Adrenal gland (tissue), 12 donors: ENCODE data around the gene FAIM. TPM values are rescaled to one million over a fixed set of nuclear protein-coding genes. Genes with fewer than 3 reads are reported as not detected.
A peak's percentile ranks its signal among the peaks of the same experiment; 100 is the strongest.
"Not testable (repeated sequence)": the region's sequence is repeated elsewhere in the genome, so short reads cannot be mapped to it uniquely, and the experiment has no call there.

Source experiments
- DNase-seq, 7 donors: peaks; one replicate each; pipeline ENCODE4 v3.0.0-alpha.2; 2019 to 2020
- H3K27ac ChIP-seq, 5 donors: fragments of 200-600 bp; sonication (generic) in 4 of 5; 1 replicate in 3 of 5; 2 replicates in 2 of 5; pipeline versions ENCODE4 v1.5.1 to v1.8.0; 2016 to 2020; ENCODE audit warnings: mild to moderate bottlenecking in 1 of 5
- H3K27me3 ChIP-seq: fragments of 200-600 bp; 2 replicates; pipeline ENCODE4 v1.8.0; 2021
- H3K36me3 ChIP-seq, 2 donors: fragments of 200-600 bp; replicated peaks in 1 of 2; 1 replicate in 1 of 2; 2 replicates in 1 of 2; pipeline versions ENCODE4 v1.5.1 to v1.8.0; 2018 to 2022
- H3K4me1 ChIP-seq, 2 donors: fragments of 200-600 bp; replicated peaks in 1 of 2; 1 replicate in 1 of 2; 2 replicates in 1 of 2; pipeline versions ENCODE4 v1.5.1 to v1.8.0; 2018 to 2021
- H3K4me3 ChIP-seq, 4 donors: fragments of 200-600 bp; sonication (generic) in 3 of 4; one replicate each; pipeline ENCODE4 v1.5.1; 2016 to 2018
- H3K9me3 ChIP-seq, 3 donors: fragments of 200-600 bp; sonication (generic) in 1 of 3; replicated peaks in 1 of 3; 1 replicate in 2 of 3; 2 replicates in 1 of 3; pipeline versions ENCODE4 v1.5.1 to v1.8.0; 2016 to 2021
- POLR2A ChIP-seq, 2 donors: fragments of 450-650 bp; IDR thresholded peaks; one replicate each; pipeline ENCODE4 v1.6.1; 2017; ENCODE audit warnings: antibody characterized with exemption in 2 of 2, mild to moderate bottlenecking in 2 of 2, moderate library complexity in 1 of 2
- WGBS, 4 donors: extraction: QIAGEN DNeasy Blood & Tissue Kit in 2 of 4; methylation state at CpG; one replicate each; pipeline versions ENCODE4 v1.1.5 to v1.1.7; 2013 to 2017; 5-methylcytosine and 5-hydroxymethylcytosine counted together
- intact Hi-C, 2 donors: fragments of 100-400 bp; cut with DNase I; formaldehyde crosslinking; loops; one replicate each; pipeline versions ENCODE4 v1.14.1 to v1.15.0; 2022 to 2023
- polyA plus RNA-seq, 3 donors: library from polyadenylated mRNA; stranded (reverse); fragments of 200-250 nt in 2 of 3; fragments of 350-450 nt in 1 of 3; fragmentation: Illumina TruSeq in 1 of 3; extraction: RNeasy Lipid Tissue Mini Kit (QIAGEN cat#74804) in 1 of 3; gene quantifications; one replicate each; pipeline ENCODE4 v1.2.3, GENCODE V29; 2013 to 2014
- total RNA-seq, 9 donors: library from RNA; depleted of rRNA in 4 of 9; stranded (reverse); fragments of >200 nt in 4 of 9; fragments of 120-200 nt in 1 of 9; fragmentation: NEBNext Ultra II Directional in 1 of 9; extraction: Animal tissue kit (Norgen Biotek cat#: 25700) in 1 of 9; gene quantifications; one replicate each; pipeline versions ENCODE4 v1.1.0 to v1.2.4, GENCODE V29; 2013 to 2023
- TF ChIP-seq, protein P1 (sequence below), 6 experiments: fragments of 450-650 bp in 4 of 6; fragments of 200-600 bp in 2 of 6; sonication (generic) in 1 of 6; IDR thresholded peaks; 1 replicate in 5 of 6; 2 replicates in 1 of 6; pipeline versions ENCODE4 v1.5.1 to v1.8.0; 2016 to 2021; ENCODE audit warnings: antibody characterized with exemption in 6 of 6, mild to moderate bottlenecking in 2 of 6, moderate library complexity in 1 of 6
- donor health status: healthy with polysubstance abuse.
- donor health status: Bipolar disorder and iron deficiency.
- donor health status: DM: yes; HTN: yes; CAD: no.
- donor health status: DM: no; HTN: no; CAD: no.
- donor health status: DM: no; HTN: no; CAD: no.
- donor health status: DM: yes; HTN: yes; CAD: no.

The FAIM gene
- total and polyA plus RNA-seq, 12 donors = 5.5 to 26.5 (median 9.6) TPM

DNA sequence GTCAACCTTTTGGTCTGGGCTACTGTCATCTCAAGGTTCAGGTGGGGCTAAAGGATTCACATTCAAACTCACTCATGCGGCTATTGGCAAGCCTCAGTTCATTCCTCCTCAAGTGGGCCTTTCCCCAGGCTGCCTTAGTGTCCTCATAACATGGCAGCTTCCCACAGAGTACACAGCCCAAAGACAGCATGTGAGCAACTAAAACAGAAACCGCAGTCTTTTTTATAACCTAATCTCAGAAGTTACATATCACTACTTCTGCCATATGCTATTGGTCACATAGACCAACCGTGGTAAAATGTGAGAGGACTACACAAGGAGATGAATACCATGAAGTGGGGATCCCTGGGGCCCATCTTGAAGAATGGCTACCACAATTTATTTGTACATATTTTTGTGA lies 10.0 kb upstream of the FAIM start:
- H3K4me1 ChIP-seq = peaks cover 0 to 3% of the 10 kb centered on the region in 2 donors
- TF ChIP-seq, protein P1, sequence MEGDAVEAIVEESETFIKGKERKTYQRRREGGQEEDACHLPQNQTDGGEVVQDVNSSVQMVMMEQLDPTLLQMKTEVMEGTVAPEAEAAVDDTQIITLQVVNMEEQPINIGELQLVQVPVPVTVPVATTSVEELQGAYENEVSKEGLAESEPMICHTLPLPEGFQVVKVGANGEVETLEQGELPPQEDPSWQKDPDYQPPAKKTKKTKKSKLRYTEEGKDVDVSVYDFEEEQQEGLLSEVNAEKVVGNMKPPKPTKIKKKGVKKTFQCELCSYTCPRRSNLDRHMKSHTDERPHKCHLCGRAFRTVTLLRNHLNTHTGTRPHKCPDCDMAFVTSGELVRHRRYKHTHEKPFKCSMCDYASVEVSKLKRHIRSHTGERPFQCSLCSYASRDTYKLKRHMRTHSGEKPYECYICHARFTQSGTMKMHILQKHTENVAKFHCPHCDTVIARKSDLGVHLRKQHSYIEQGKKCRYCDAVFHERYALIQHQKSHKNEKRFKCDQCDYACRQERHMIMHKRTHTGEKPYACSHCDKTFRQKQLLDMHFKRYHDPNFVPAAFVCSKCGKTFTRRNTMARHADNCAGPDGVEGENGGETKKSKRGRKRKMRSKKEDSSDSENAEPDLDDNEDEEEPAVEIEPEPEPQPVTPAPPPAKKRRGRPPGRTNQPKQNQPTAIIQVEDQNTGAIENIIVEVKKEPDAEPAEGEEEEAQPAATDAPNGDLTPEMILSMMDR (IDR thresholded peaks at IDR 0.05) = no peak
- no peak for TF ChIP-seq POLR2A (IDR thresholded peaks at IDR 0.05)
- H3K4me3 ChIP-seq = no peak overlapping the region
- DNase-seq = no peak
- intact Hi-C loops = no loop called here
- no peak overlapping the region for H3K27ac ChIP-seq
- H3K36me3 ChIP-seq = no peaks in the 10 kb centered on the region
- 91 to 99% (median 96%) methylated on average over 3 of the region's 3 CpGs for WGBS, 4 donors
- H3K9me3 ChIP-seq = no peaks in the 10 kb centered on the region
- H3K27me3 ChIP-seq = no peaks in the 10 kb centered on the region

GRCh38 chr3:138600100-138600745 lies 8.3 kb upstream of the FAIM start:
- intact Hi-C loops = loop anchor here in 1 of 2 donors (10.0 kb wide), 1 partner anchor 235 kb away; the partner anchor contains the start of gene PIK3CB

GRCh38 chr3:138601661-138602060 lies 6.9 kb upstream of the FAIM start:
- H3K36me3 ChIP-seq, H3K27ac ChIP-seq, H3K4me3 ChIP-seq, DNase-seq, H3K9me3 ChIP-seq, H3K27me3 ChIP-seq, H3K4me1 ChIP-seq: not testable (repeated sequence)
- WGBS, 4 donors = 65 to 80% (median 72%) methylated on average over 2 of the region's 2 CpGs
- intact Hi-C loops = loop anchor here in 1 of 2 donors (10.0 kb wide), 1 partner anchor 233 kb away; the partner anchor contains the start of gene PIK3CB

More at GRCh38 chr3:138600100-138600745, 8.3 kb upstream of the FAIM start:
- Histone ChIP-seq H3K27ac (no peak overlapping the region), H3K4me3 (no peak overlapping the region), H3K27me3 (no peaks in the 10 kb centered on the region), H3K4me1 (no peaks in the 10 kb centered on the region), H3K9me3 (no peaks in the 10 kb centered on the region), H3K36me3 (no peaks in the 10 kb centered on the region)
- DNase-seq = no peak
- WGBS, 4 donors = 76 to 81% (median 79%) methylated on average over 8 of the region's 8 CpGs
- TF ChIP-seq POLR2A (IDR thresholded peaks at IDR 0.05) = no peak
- TF ChIP-seq, protein P1 (IDR thresholded peaks at IDR 0.05) = no peak

DNA sequence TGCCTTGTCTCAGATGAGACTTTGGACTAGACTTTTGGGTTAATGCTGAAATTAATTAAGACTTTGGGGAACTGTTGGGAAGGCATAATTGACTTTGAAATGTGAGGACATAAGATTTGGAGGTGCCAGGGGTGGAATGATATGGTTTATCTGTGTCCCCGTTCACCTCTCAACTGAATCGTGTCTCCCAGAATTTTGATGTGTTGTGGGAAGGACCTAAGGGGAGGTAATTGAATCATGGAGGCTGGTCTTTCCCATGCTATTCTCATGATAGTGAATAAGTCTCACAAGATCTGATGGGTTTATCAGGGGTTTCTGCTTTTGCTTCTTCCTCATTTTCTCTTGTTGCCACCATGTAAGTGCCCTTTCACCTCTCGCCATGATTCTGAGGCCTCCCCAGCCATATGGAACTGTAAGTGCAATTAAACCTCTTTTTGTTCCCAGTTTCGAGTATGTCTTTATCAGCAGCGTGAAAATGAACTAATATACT lies 4.4 kb upstream of the FAIM start:
- WGBS, 4 donors = 92 to 96% (median 95%) methylated on average over 5 of the region's 5 CpGs
- intact Hi-C loops = loop anchor here in 1 of 2 donors (10.0 kb wide), 1 partner anchor 231 kb away; the partner anchor contains the start of gene PIK3CB
- DNase-seq, H3K4me1 ChIP-seq, H3K9me3 ChIP-seq, H3K4me3 ChIP-seq, H3K27me3 ChIP-seq, H3K36me3 ChIP-seq, H3K27ac ChIP-seq: not testable (repeated sequence)

DNA sequence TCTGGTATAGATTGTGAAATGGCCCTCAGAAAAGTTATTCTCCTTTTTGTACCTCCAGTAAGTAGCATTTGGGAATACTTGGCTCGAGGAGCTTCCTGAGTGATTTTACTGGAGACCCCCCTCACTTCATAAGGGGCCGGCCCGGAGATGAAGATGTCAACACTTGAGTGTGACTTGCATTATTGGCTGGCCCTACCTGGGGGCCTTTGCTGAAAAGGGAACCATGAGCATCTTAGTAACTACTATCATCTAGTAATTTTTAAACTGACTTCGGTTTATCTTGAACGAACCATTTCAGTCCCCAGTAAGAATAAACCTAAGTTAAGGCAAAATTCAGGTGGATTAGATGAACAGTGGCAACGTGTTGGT lies 1.3 kb downstream of the FAIM start:
- intact Hi-C loops = loop anchor here in 1 of 2 donors (5.0 to 10.0 kb wide), 2 partner anchors 225 to 307 kb away; partner anchors contain the start of gene PIK3CB
- H3K27ac ChIP-seq = peak overlapping the region in 1 of 5 donors; percentile 97
- H3K4me3 ChIP-seq = peak overlapping the region in 1 of 4 donors; percentile 99
- WGBS, 4 donors = 77 to 89% (median 84%) methylated on average over 6 of the region's 6 CpGs
- H3K36me3 ChIP-seq = no peaks in the 10 kb centered on the region
- H3K4me1 ChIP-seq = peaks cover 0 to 10% of the 10 kb centered on the region in 2 donors
- no peak for DNase-seq
- H3K27me3 ChIP-seq = no peaks in the 10 kb centered on the region
- TF ChIP-seq, protein P1 (IDR thresholded peaks at IDR 0.05) = no peak
- no peak for TF ChIP-seq POLR2A (IDR thresholded peaks at IDR 0.05)
- no peaks in the 10 kb centered on the region for H3K9me3 ChIP-seq
